Keratinocyte (primary cell): ENCODE data around the gene RRP36. TPM values are rescaled to one million over a fixed set of nuclear protein-coding genes. Genes with fewer than 3 reads are reported as not detected.

ENCODE experiments used
- DNase-seq: peaks from one replicate; pipeline ENCODE4 v3.0.0-alpha.2; 2011; ENCODE audit warnings: low read depth, missing footprints, low spot score
- FAIRE-seq: peaks from 2 replicates; lab custom pipeline; 2011; peaks lifted over from hg19 to GRCh38; lab: Jason Lieb, UNC
- H2AFZ ChIP-seq: 2 replicates; pipeline ENCODE4 v1.6.0; 2012; ENCODE audit warnings: low read length, control low read depth, inconsistent platforms; ENCODE audit not compliant: control insufficient read depth
- H3K27ac ChIP-seq: 2 replicates; pipeline ENCODE4 v1.5.1; 2011; ENCODE audit warnings: low read length; ENCODE audit not compliant: control insufficient read depth, insufficient read depth
- H3K27me3 ChIP-seq: 3 replicates; pipeline ENCODE4 v1.6.0; 2011; ENCODE audit warnings: low read length; ENCODE audit not compliant: control insufficient read depth, insufficient read depth; ENCODE audit errors: extremely low read depth
- H3K36me3 ChIP-seq, 2 experiments: 2 replicates in 1 of 2; 3 replicates in 1 of 2; pipeline ENCODE4 v1.5.1; 2011; ENCODE audit warnings: low read length in 2 of 2, mild to moderate bottlenecking in 1 of 2; ENCODE audit not compliant: control insufficient read depth in 2 of 2, insufficient read depth in 2 of 2; ENCODE audit errors: extremely low read depth in 1 of 2
- H3K4me1 ChIP-seq: 3 replicates; pipeline ENCODE4 v1.5.1; 2011; ENCODE audit warnings: low read length; ENCODE audit not compliant: control insufficient read depth, insufficient read depth; ENCODE audit errors: extremely low read depth
- H3K4me2 ChIP-seq: 3 replicates; pipeline ENCODE4 v1.6.0; 2011; ENCODE audit warnings: low read depth, low read length; ENCODE audit not compliant: control insufficient read depth, insufficient read depth; ENCODE audit errors: extremely low read depth
- H3K4me3 ChIP-seq, 3 experiments: fragments of 200-600 bp in 1 of 3; sonication (generic) in 1 of 3; 2 replicates in 2 of 3; 3 replicates in 1 of 3; pipeline ENCODE4 v1.5.1; 2011 to 2016; ENCODE audit warnings: low read length in 3 of 3, mild to moderate bottlenecking in 3 of 3, control low read depth in 2 of 3, inconsistent platforms in 1 of 3, low read depth in 1 of 3, mixed read lengths in 1 of 3, mixed run types in 1 of 3, moderate library complexity in 1 of 3; ENCODE audit not compliant: control insufficient read depth in 2 of 3, insufficient read depth in 2 of 3; ENCODE audit errors: extremely low read depth in 1 of 3
- H3K79me2 ChIP-seq: 2 replicates; pipeline ENCODE4 v1.6.0; 2012; ENCODE audit warnings: low read length; ENCODE audit not compliant: control insufficient read depth, insufficient read depth
- H3K9ac ChIP-seq: 3 replicates; pipeline ENCODE4 v1.6.0; 2011; ENCODE audit warnings: low read length; ENCODE audit not compliant: control insufficient read depth, insufficient read depth; ENCODE audit errors: extremely low read depth
- H3K9me1 ChIP-seq: 3 replicates; pipeline ENCODE4 v1.6.0; 2011; ENCODE audit warnings: low read length; ENCODE audit not compliant: control insufficient read depth, insufficient read depth; ENCODE audit errors: extremely low read depth
- H3K9me3 ChIP-seq: 2 replicates; pipeline ENCODE4 v1.5.1; 2012; ENCODE audit warnings: low read depth, low read length; ENCODE audit not compliant: control insufficient read depth
- H4K20me1 ChIP-seq: 3 replicates; pipeline ENCODE4 v1.6.0; 2011; ENCODE audit warnings: low read length; ENCODE audit not compliant: control insufficient read depth, insufficient read depth; ENCODE audit errors: extremely low read depth
- EZH2 ChIP-seq: IDR thresholded peaks from one replicate; pipeline ENCODE4 v1.6.1; 2012; ENCODE audit warnings: inconsistent platforms, mild to moderate bottlenecking, low read length, moderate library complexity
- dilution Hi-C: fragments of 300-500 bp; cut with MboI; formaldehyde crosslinking; loops from one replicate; pipeline ENCODE4 v1.7.0; 2020; ENCODE audit warnings: low sequenced_read_pairs; ENCODE audit not compliant: extremely low pct_ligation_motif_present
- polyA plus RNA-seq, 5 experiments: library from polyadenylated mRNA; depleted of rRNA in 3 of 5; stranded (reverse) in 3 of 5; stranded (forward) in 1 of 5; unstranded in 1 of 5; fragments of >200 nt; gene quantifications; 1 replicate in 1 of 5; 2 replicates in 3 of 5; 3 replicates in 1 of 5; pipeline versions ENCODE4 v1.2.1 to v1.2.3, GENCODE V29; 2011 to 2012; ENCODE audit warnings: missing spikeins in 2 of 5, low read depth in 1 of 5, low replicate concordance in 1 of 5
- TF ChIP-seq, protein P1 (sequence below), 3 experiments: IDR thresholded peaks in 1 of 3; conservative IDR thresholded peaks in 1 of 3; optimal IDR thresholded peaks in 1 of 3; 2 replicates in 2 of 3; 3 replicates in 1 of 3; pipeline versions ENCODE3 to v1.5.1; 2011; ENCODE audit warnings: low read length in 3 of 3, mild to moderate bottlenecking in 3 of 3, moderate library complexity in 2 of 3, control low read depth in 1 of 3, inconsistent platforms in 1 of 3; ENCODE audit not compliant: insufficient read depth in 2 of 3; ENCODE audit errors: extremely low read depth in 1 of 3

Gene RRP36
- polyA plus RNA-seq, 1 donor (not counting 4 experiments of a cell fraction or from before 2014, with no cell fraction given): 67.5 TPM

DNA sequence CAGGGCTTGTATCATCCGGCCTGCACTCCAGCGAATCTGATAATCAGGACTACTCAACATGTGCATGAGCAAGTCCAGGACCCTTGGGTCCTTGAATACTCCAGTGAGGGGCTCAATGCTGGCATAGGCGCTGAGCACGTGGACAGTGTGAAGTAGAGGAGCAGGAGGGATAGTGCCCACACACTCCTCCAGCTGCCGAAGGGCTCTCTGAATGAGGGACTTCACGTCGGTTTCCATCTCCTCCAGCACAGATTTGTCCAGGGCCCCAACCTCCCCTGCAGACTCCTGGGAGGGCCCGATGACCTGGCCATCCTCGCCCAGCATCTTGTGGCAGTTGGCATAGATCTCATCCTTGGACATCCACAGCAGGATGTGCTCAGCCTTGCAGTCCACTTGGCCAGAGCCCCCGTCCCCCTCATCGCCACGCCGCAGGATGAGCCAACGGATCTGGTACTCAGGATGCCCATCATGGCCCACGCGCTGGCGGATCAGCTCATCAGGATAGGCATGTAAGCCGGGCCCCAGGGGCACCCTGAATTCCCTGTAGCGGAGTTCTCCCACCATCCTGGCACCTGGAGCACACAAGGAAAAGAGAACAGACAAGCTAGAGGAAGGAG is 30.9 kb downstream of the RRP36 start:
- dilution Hi-C loops: no loop called here
- no peak for TF ChIP-seq EZH2
- TF ChIP-seq, protein P1, sequence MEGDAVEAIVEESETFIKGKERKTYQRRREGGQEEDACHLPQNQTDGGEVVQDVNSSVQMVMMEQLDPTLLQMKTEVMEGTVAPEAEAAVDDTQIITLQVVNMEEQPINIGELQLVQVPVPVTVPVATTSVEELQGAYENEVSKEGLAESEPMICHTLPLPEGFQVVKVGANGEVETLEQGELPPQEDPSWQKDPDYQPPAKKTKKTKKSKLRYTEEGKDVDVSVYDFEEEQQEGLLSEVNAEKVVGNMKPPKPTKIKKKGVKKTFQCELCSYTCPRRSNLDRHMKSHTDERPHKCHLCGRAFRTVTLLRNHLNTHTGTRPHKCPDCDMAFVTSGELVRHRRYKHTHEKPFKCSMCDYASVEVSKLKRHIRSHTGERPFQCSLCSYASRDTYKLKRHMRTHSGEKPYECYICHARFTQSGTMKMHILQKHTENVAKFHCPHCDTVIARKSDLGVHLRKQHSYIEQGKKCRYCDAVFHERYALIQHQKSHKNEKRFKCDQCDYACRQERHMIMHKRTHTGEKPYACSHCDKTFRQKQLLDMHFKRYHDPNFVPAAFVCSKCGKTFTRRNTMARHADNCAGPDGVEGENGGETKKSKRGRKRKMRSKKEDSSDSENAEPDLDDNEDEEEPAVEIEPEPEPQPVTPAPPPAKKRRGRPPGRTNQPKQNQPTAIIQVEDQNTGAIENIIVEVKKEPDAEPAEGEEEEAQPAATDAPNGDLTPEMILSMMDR (optimal IDR thresholded peaks at IDR 0.05 in 1 of 3, IDR thresholded peaks at IDR 0.05 in 1 of 3, conservative IDR thresholded peaks at IDR 0.05 in 1 of 3; ENCODE audit: extremely low read depth in 1 of 3, insufficient read depth in 2 of 3, low read length in 3 of 3): no peak
- peaks cover 17 to 31% of the 10 kb centered on the region in 2 experiments for H3K36me3 ChIP-seq
- no peak overlapping the region for H3K9ac ChIP-seq
- H3K27ac ChIP-seq: no peak overlapping the region
- DNase-seq: no peak
- peaks cover 10% of the 10 kb centered on the region for H3K79me2 ChIP-seq
- no peak overlapping the region for H2AFZ ChIP-seq
- peaks cover 15% of the 10 kb centered on the region for H3K4me1 ChIP-seq
- H3K4me2 ChIP-seq: peak overlapping the region; percentile 95
- no peaks in the 10 kb centered on the region for H3K27me3 ChIP-seq
- FAIRE-seq: no peak
- H4K20me1 ChIP-seq: no peaks in the 10 kb centered on the region
- no peak overlapping the region for H3K4me3 ChIP-seq
- H3K9me3 ChIP-seq: no peaks in the 10 kb centered on the region
- no peaks in the 10 kb centered on the region for H3K9me1 ChIP-seq

DNA sequence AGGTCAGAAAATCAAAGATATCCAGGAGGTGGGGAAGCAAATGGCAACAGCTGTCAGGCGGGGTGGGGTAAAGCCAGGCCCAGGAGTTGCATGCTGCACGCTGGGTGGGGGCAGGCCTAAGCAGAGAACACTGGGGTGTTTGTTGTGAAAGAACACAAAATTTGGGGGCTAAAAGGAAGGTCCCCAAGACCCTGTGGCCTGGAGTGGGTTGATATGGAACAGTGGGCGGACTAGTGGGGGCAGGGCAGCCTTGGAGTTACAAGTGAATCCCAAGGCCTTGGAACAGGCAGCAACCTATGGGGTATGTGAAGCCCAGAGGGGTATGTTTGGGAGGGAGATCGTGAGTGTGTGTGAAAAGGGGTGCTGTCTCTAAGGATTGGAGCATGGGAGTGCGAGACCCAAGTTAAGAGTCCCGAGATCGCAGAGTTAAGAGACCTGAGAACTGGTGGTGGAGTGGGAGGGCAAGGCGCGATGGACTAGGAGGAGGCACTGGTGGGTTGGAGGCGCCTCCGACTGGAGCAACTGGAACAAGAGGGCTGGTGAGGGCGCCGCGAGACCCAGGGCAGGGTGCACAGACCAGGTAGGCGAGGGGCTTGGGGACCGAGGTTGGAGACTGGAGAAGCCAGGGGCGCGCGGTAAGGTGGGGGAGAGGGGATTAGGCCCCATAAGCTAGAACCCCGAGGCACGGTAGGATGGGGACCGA is 31.6 kb downstream of the RRP36 start:
- peaks cover 14% of the 10 kb centered on the region for H3K79me2 ChIP-seq
- H3K4me3 ChIP-seq: peak overlapping the region; percentile 90 to 94 (median 90)
- no peaks in the 10 kb centered on the region for H3K9me3 ChIP-seq
- H3K27ac ChIP-seq: peak overlapping the region; percentile 86
- FAIRE-seq (no peak), DNase-seq (no peak)
- H4K20me1 ChIP-seq: no peaks in the 10 kb centered on the region
- peaks cover 17 to 32% of the 10 kb centered on the region in 2 experiments for H3K36me3 ChIP-seq
- dilution Hi-C loops: no loop called here
- peaks cover 17% of the 10 kb centered on the region for H3K4me1 ChIP-seq
- H3K27me3 ChIP-seq: no peaks in the 10 kb centered on the region
- peak overlapping the region; percentile 1 for H2AFZ ChIP-seq
- H3K9me1 ChIP-seq: no peaks in the 10 kb centered on the region
- peak overlapping the region; percentile 94 for H3K9ac ChIP-seq
- TF ChIP-seq, protein P1 (optimal IDR thresholded peaks at IDR 0.05 in 1 of 3, IDR thresholded peaks at IDR 0.05 in 1 of 3, conservative IDR thresholded peaks at IDR 0.05 in 1 of 3; ENCODE audit: extremely low read depth in 1 of 3, insufficient read depth in 2 of 3, low read length in 3 of 3): no peak
- TF ChIP-seq EZH2: no peak
- peak overlapping the region; percentile 95 for H3K4me2 ChIP-seq
